ENCODE results near the gene CENPF. TPM values are rescaled to one million over a fixed set of nuclear protein-coding genes. Genes with fewer than 3 reads are reported as not detected.
A peak's percentile ranks its signal among the peaks of the same experiment; 100 is the strongest.

The CENPF gene
- total RNA-seq, 1 experiment from 2014 or later, result 135 TPM

GRCh38 chr1:214623430-214623829 is 20.4 kb downstream of the CENPF start:
- Mint-ChIP-seq H3K27ac (ENCODE audit: low read depth, unreplicated experiment) (peak overlapping the region; percentile 36), H3K9me3 (ENCODE audit: unreplicated experiment) (no peaks in the 10 kb centered on the region), H3K36me3 (ENCODE audit: insufficient read depth, unreplicated experiment) (peaks cover 22% of the 10 kb centered on the region), H3K27me3 (ENCODE audit: insufficient read depth, unreplicated experiment) (no peaks in the 10 kb centered on the region), H3K4me3 (ENCODE audit: unreplicated experiment) (no peak overlapping the region), H3K4me1 (ENCODE audit: insufficient read depth, unreplicated experiment) (peaks cover 11% of the 10 kb centered on the region)
- intact Hi-C loops (cut with micrococcal nuclease), result no loop called here
- CTCF ChIA-PET, result interaction anchor here (0.6 to 13.3 kb wide), 8 partner anchors 13 to 1220 kb away, joined by 3 to 358 read pairs (median 90); partner anchors contain the start of gene CENPF
- TF ChIP-seq, protein P1, sequence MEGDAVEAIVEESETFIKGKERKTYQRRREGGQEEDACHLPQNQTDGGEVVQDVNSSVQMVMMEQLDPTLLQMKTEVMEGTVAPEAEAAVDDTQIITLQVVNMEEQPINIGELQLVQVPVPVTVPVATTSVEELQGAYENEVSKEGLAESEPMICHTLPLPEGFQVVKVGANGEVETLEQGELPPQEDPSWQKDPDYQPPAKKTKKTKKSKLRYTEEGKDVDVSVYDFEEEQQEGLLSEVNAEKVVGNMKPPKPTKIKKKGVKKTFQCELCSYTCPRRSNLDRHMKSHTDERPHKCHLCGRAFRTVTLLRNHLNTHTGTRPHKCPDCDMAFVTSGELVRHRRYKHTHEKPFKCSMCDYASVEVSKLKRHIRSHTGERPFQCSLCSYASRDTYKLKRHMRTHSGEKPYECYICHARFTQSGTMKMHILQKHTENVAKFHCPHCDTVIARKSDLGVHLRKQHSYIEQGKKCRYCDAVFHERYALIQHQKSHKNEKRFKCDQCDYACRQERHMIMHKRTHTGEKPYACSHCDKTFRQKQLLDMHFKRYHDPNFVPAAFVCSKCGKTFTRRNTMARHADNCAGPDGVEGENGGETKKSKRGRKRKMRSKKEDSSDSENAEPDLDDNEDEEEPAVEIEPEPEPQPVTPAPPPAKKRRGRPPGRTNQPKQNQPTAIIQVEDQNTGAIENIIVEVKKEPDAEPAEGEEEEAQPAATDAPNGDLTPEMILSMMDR (IDR thresholded peaks at IDR 0.05; ENCODE audit: unreplicated experiment), result no peak
- POLR2A ChIA-PET, result interaction anchor here (0.6 to 1.6 kb wide), 4 partner anchors 12 to 598 kb away, joined by 3 to 6 read pairs (median 3); no protein-coding TSS in a partner anchor
- BruUV-seq (replicated peaks), result no TSS peak
- peak; percentile 42 for DNase-seq (ENCODE audit: unreplicated experiment)

GRCh38 chr1:214632091-214632490 is 29.1 kb downstream of the CENPF start:
- Mint-ChIP-seq H3K9me3 (ENCODE audit: unreplicated experiment) (no peaks in the 10 kb centered on the region), H3K27me3 (ENCODE audit: insufficient read depth, unreplicated experiment) (no peaks in the 10 kb centered on the region), H3K4me3 (ENCODE audit: unreplicated experiment) (no peak overlapping the region), H3K36me3 (ENCODE audit: insufficient read depth, unreplicated experiment) (peaks cover 42% of the 10 kb centered on the region), H3K27ac (ENCODE audit: low read depth, unreplicated experiment) (peak overlapping the region; percentile 66), H3K4me1 (ENCODE audit: insufficient read depth, unreplicated experiment) (peaks cover 4% of the 10 kb centered on the region)
- ChIA-PET CTCF (interaction anchor here (0.5 to 9.7 kb wide), 18 partner anchors 10 to 894 kb away, joined by 3 to 162 read pairs (median 6); no protein-coding TSS in a partner anchor), POLR2A (interaction anchor here (0.6 kb wide), 1 partner anchor 256 kb away, joined by 3 read pairs; no protein-coding TSS in a partner anchor)
- intact Hi-C loops (cut with micrococcal nuclease), result no loop called here
- no peak for DNase-seq (ENCODE audit: unreplicated experiment)
- TF ChIP-seq, protein P1 (IDR thresholded peaks at IDR 0.05; ENCODE audit: unreplicated experiment), result no peak
- BruUV-seq (replicated peaks), result no TSS peak

DNA sequence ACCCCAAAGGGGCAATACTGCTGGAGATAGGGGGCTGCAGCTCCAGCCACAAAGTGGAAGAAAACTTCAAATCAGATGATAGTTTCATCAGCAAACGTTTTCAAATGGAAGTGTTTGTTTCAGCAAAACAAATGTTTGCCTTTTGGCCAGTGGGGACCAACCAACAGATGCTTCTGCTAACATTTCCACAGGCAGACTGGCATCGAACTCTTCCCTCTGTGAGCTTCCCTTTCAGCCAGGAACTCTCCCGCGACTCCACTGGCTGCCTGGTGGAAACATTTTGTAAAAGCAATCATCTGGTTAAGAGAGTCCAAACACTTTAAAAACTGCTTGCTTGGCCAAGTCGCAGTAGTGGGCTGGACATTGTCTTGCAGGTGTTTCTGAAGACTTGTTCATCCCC is 30.7 kb downstream of the CENPF start:
- Mint-ChIP-seq H3K4me3 (ENCODE audit: unreplicated experiment) (no peak overlapping the region), H3K9me3 (ENCODE audit: unreplicated experiment) (no peaks in the 10 kb centered on the region), H3K27me3 (ENCODE audit: insufficient read depth, unreplicated experiment) (no peaks in the 10 kb centered on the region), H3K4me1 (ENCODE audit: insufficient read depth, unreplicated experiment) (no peaks in the 10 kb centered on the region), H3K27ac (ENCODE audit: low read depth, unreplicated experiment) (no peak overlapping the region), H3K36me3 (ENCODE audit: insufficient read depth, unreplicated experiment) (peaks cover 49% of the 10 kb centered on the region)
- intact Hi-C loops (cut with micrococcal nuclease), result no loop called here
- ChIA-PET CTCF (interaction anchor here (0.6 to 1.2 kb wide), 8 partner anchors 12 to 892 kb away, joined by 3 to 5 read pairs (median 3); no protein-coding TSS in a partner anchor), POLR2A (interaction anchor here (0.8 kb wide), 1 partner anchor 294 kb away, joined by 3 read pairs; no protein-coding TSS in a partner anchor)
- TF ChIP-seq, protein P1 (IDR thresholded peaks at IDR 0.05; ENCODE audit: unreplicated experiment), result no peak
- BruUV-seq (replicated peaks), result no TSS peak
- DNase-seq (ENCODE audit: unreplicated experiment), result no peak

DNA sequence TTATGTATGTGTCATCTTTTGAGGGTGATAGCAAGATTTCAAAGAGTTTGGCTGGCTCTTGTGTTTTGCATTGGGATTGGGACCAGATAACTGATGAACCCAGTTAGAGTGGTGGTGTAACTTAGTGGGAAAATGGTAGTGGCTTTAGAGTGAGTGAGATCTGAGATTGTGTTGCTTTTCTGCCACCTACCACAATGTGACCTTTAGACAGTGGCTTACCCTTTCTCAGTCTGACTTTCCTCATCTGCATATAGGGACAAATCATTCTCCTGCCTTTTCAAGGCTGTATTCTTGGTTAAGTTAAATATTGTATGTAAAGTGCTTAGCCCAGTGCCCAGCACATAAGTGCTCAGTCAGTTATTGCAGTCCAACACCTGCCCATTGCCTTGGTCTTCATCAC is 31.3 kb downstream of the CENPF start:
- no peak for DNase-seq (ENCODE audit: unreplicated experiment)
- no peaks in the 10 kb centered on the region for H3K9me3 Mint-ChIP-seq (ENCODE audit: unreplicated experiment)
- ChIA-PET CTCF (interaction anchor here (1.2 to 12.4 kb wide), 8 partner anchors 10 to 906 kb away, joined by 4 to 264 read pairs (median 26); no protein-coding TSS in a partner anchor), POLR2A (interaction anchor here (1.0 kb wide), 1 partner anchor 354 kb away, joined by 3 read pairs; no protein-coding TSS in a partner anchor)
- BruUV-seq (replicated peaks), result no TSS peak
- intact Hi-C loops (cut with micrococcal nuclease), result no loop called here
- H3K27ac Mint-ChIP-seq (ENCODE audit: low read depth, unreplicated experiment), result no peak overlapping the region
- H3K4me3 Mint-ChIP-seq (ENCODE audit: unreplicated experiment), result no peak overlapping the region
- no peaks in the 10 kb centered on the region for H3K27me3 Mint-ChIP-seq (ENCODE audit: insufficient read depth, unreplicated experiment)
- H3K4me1 Mint-ChIP-seq (ENCODE audit: insufficient read depth, unreplicated experiment), result no peaks in the 10 kb centered on the region
- TF ChIP-seq, protein P1 (IDR thresholded peaks at IDR 0.05; ENCODE audit: unreplicated experiment), result no peak
- H3K36me3 Mint-ChIP-seq (ENCODE audit: insufficient read depth, unreplicated experiment), result peaks cover 49% of the 10 kb centered on the region
